Nephron progenitor cell (in vitro differentiated cells): Measurements from ENCODE around the gene LLGL2.

Experiments used
- DNase-seq: peaks from one replicate; pipeline ENCODE4 v3.0.0; 2021
- H3K27ac Mint-ChIP-seq: 2 replicates; pipeline ENCODE4 v1.8.0; 2021; ENCODE audit warnings: mild to moderate bottlenecking, moderate library complexity, mixed read lengths
- H3K27me3 Mint-ChIP-seq: 2 replicates; pipeline ENCODE4 v1.8.0; 2021; ENCODE audit warnings: mild to moderate bottlenecking, low read depth, mixed read lengths; ENCODE audit not compliant: poor library complexity
- H3K36me3 Mint-ChIP-seq: 2 replicates; pipeline ENCODE4 v1.8.0; 2021; ENCODE audit warnings: low read depth, mixed read lengths
- H3K4me1 Mint-ChIP-seq: 2 replicates; pipeline ENCODE4 v1.8.0; 2021; ENCODE audit warnings: mixed read lengths
- H3K4me3 Mint-ChIP-seq: 2 replicates; pipeline ENCODE4 v1.8.0; 2021; ENCODE audit warnings: mild to moderate bottlenecking, moderate library complexity, mixed read lengths
- H3K9me3 Mint-ChIP-seq: 2 replicates; pipeline ENCODE4 v1.8.0; 2021; ENCODE audit warnings: mild to moderate bottlenecking, moderate library complexity, mixed read lengths
- CTCF ChIP-seq: fragments of 200-600 bp; sonication (generic); IDR thresholded peaks from 2 replicates; pipeline ENCODE4 v1.5.0; 2021; ENCODE audit warnings: antibody characterized with exemption

LLGL2 gene

GRCh38 chr17:75570034-75570676, 44.7 kb downstream of the LLGL2 start:
- DNase-seq: no peak
- Mint-ChIP-seq H3K4me3 (no peak overlapping the region), H3K36me3 (no peaks in the 10 kb centered on the region), H3K4me1 (peaks cover 34% of the 10 kb centered on the region), H3K27ac (peak overlapping the region; percentile 66), H3K9me3 (no peaks in the 10 kb centered on the region), H3K27me3 (no peaks in the 10 kb centered on the region)
- TF ChIP-seq CTCF: no peak

- H3K27me3 Mint-ChIP-seq: peaks cover 4% of the 10 kb centered on the region
- peaks cover 35% of the 10 kb centered on the region for H3K4me1 Mint-ChIP-seq
- TF ChIP-seq CTCF: no peak
- peak overlapping the region; percentile 66 for H3K27ac Mint-ChIP-seq
- no peaks in the 10 kb centered on the region for H3K9me3 Mint-ChIP-seq
- DNase-seq: no peak
- H3K36me3 Mint-ChIP-seq: no peaks in the 10 kb centered on the region
- no peak overlapping the region for H3K4me3 Mint-ChIP-seq
Observed at GRCh38 chr17:75570772-75571171, 45.3 kb downstream of the LLGL2 start.

- DNase-seq: no peak
- Mint-ChIP-seq H3K36me3 (no peaks in the 10 kb centered on the region), H3K27ac (peak overlapping the region; percentile 45), H3K9me3 (no peaks in the 10 kb centered on the region), H3K4me1 (peaks cover 29% of the 10 kb centered on the region), H3K4me3 (no peak overlapping the region), H3K27me3 (peaks cover 4% of the 10 kb centered on the region)
- TF ChIP-seq CTCF: no peak
Observed at GRCh38 chr17:75571197-75571884, 45.8 kb downstream of the LLGL2 start.

GRCh38 chr17:75571885-75572215, 46.4 kb downstream of the LLGL2 start:
- H3K4me1 Mint-ChIP-seq: peaks cover 24% of the 10 kb centered on the region
- H3K36me3 Mint-ChIP-seq: no peaks in the 10 kb centered on the region
- H3K4me3 Mint-ChIP-seq: no peak overlapping the region
- H3K27me3 Mint-ChIP-seq: peaks cover 4% of the 10 kb centered on the region
- no peak for TF ChIP-seq CTCF
- DNase-seq: no peak
- no peaks in the 10 kb centered on the region for H3K9me3 Mint-ChIP-seq
- H3K27ac Mint-ChIP-seq: no peak overlapping the region

GRCh38 chr17:75572713-75573539, 47.4 kb downstream of the LLGL2 start:
- no peak overlapping the region for H3K4me3 Mint-ChIP-seq
- no peak for TF ChIP-seq CTCF
- no peak for DNase-seq
- no peaks in the 10 kb centered on the region for H3K9me3 Mint-ChIP-seq
- no peaks in the 10 kb centered on the region for H3K36me3 Mint-ChIP-seq
- H3K27me3 Mint-ChIP-seq: peaks cover 4% of the 10 kb centered on the region
- peaks cover 23% of the 10 kb centered on the region for H3K4me1 Mint-ChIP-seq
- H3K27ac Mint-ChIP-seq: no peak overlapping the region
